OCI-LY7 (cell line): ENCODE measurements around the gene MAP4K2.

Experiments
- EZH2phosphoT487 ChIP-seq: fragments of 200-600 bp; sonication (generic); IDR thresholded peaks from 2 replicates; pipeline ENCODE4 v1.6.1; 2018; ENCODE audit warnings: low read depth, borderline replicate concordance, mild to moderate bottlenecking, mixed run types, antibody characterized with exemption, low read length, moderate library complexity, mixed read lengths
- TF ChIP-seq, protein P1 (sequence below): fragments of 200-600 bp; sonication (generic); conservative IDR thresholded peaks from 2 replicates; pipeline ENCODE4 v1.5.1; 2014; ENCODE audit warnings: mild to moderate bottlenecking, antibody characterized with exemption, low read length, moderate library complexity, mixed read lengths

DNA sequence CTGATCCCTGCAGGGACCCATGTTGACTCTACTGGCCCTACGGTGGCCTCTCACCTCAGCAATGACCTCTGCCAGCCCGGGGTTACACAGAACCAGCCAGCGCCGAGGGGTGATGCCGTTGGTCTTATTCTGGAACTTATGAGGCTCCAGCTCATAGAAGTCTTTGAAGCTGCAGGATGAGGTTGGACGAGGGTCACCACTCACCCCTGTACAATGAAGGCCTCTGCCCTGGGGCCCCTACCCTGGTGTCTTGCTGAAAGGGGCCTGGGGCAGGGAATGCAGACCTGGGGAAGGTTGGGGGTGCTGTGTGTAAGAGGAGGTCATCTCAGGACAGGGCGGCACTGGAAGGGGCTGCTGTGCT lies 50.0 kb downstream of the MAP4K2 start:
- TF ChIP-seq EZH2phosphoT487, result no peak
- TF ChIP-seq, protein P1, sequence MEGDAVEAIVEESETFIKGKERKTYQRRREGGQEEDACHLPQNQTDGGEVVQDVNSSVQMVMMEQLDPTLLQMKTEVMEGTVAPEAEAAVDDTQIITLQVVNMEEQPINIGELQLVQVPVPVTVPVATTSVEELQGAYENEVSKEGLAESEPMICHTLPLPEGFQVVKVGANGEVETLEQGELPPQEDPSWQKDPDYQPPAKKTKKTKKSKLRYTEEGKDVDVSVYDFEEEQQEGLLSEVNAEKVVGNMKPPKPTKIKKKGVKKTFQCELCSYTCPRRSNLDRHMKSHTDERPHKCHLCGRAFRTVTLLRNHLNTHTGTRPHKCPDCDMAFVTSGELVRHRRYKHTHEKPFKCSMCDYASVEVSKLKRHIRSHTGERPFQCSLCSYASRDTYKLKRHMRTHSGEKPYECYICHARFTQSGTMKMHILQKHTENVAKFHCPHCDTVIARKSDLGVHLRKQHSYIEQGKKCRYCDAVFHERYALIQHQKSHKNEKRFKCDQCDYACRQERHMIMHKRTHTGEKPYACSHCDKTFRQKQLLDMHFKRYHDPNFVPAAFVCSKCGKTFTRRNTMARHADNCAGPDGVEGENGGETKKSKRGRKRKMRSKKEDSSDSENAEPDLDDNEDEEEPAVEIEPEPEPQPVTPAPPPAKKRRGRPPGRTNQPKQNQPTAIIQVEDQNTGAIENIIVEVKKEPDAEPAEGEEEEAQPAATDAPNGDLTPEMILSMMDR, result no peak
